ENCODE measurements around the gene MST1. TPM values are rescaled to one million over a fixed set of nuclear protein-coding genes. Genes with fewer than 3 reads are reported as not detected.

The MST1 gene
- total and polyA plus RNA-seq, 9 of the 15 experiments (the other 6 are each of a cell fraction or from before 2014, with no cell fraction given), result 0.08 to 1.8 (median 0.40) TPM

DNA sequence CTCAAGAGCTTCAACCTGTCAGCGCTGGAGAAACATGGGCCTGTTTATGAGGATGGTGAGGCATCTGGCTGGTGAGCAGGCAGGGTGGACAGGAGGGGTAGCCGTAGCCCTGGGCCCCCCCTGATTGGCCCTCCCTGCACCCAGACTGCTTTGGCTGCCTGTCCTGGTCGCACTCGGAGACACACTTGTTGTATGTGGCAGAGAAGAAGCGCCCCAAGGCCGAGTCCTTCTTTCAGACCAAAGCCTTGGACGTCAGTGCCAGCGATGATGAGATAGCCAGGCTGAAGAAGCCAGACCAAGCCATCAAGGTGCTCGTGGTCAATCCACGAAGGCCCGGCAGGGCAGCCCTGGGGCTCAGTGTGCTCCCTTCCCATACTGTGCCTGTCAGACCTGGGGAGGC, 13.4 kb downstream of the MST1 start:
- Histone ChIP-seq H3K27ac (ENCODE audit: extremely low read depth, low read depth, low read length) (no peak overlapping the region), H3K4me2 (ENCODE audit: insufficient read depth, low read length) (no peak overlapping the region), H4K20me1 (replicated peaks; ENCODE audit: control insufficient read depth, insufficient read depth, low read length) (no peaks in the 10 kb centered on the region; the same call in 1 of the 2 replicates), H3K9me3 (replicated peaks; ENCODE audit: control insufficient read depth, insufficient read depth, low read depth, low read length) (no peaks in the 10 kb centered on the region), H3K4me1 (replicated peaks in 1 of 2; ENCODE audit: control insufficient read depth in 2 of 2, insufficient read depth in 2 of 2, low read length in 2 of 2) (peaks cover 17 to 38% of the 10 kb centered on the region in 2 experiments; a peak in 4 of 5 replicates), H3K36me3 (ENCODE audit: control insufficient read depth, insufficient read depth, low read length) (peaks cover 60% of the 10 kb centered on the region; the same call in 2 of the 3 replicates), H3K9me1 (ENCODE audit: control insufficient read depth, insufficient read depth, low read length) (peaks cover 5% of the 10 kb centered on the region), H2AFZ (ENCODE audit: low read depth, low read length) (no peak overlapping the region), H3K9ac (ENCODE audit: insufficient read depth in 1 of 2, low read depth in 2 of 2, low read length in 2 of 2) (peak overlapping the region in 1 of 2 experiments; percentile 98; a peak in 2 of 4 replicates), H3K27me3 (ENCODE audit: control insufficient read depth in 2 of 2, insufficient read depth in 2 of 2, low read length in 2 of 2) (no peaks in the 10 kb centered on the region), H3K79me2 (ENCODE audit: control insufficient read depth, insufficient read depth, low read length) (peaks cover 29% of the 10 kb centered on the region), H3K4me3 (no peak overlapping the region)
- TF ChIP-seq MTA1 (IDR thresholded peaks at IDR 0.05; ENCODE audit: borderline replicate concordance) (no peak), CBX8 (IDR thresholded peaks at IDR 0.05; ENCODE audit: borderline replicate concordance, extremely low read depth, low read depth, low read length, poor library complexity, severe bottlenecking) (no peak), SMARCA5 (IDR thresholded peaks at IDR 0.05) (no peak), SMAD4 (CRISPR knock-in tag; conservative IDR thresholded peaks at IDR 0.05) (no peak), ATF7 (IDR thresholded peaks at IDR 0.05) (no peak), ZNF507 (tag; conservative IDR thresholded peaks at IDR 0.05) (no peak), ZNF431 (CRISPR knock-in tag; IDR thresholded peaks at IDR 0.05) (no peak)
- TF ChIP-seq, protein P1, sequence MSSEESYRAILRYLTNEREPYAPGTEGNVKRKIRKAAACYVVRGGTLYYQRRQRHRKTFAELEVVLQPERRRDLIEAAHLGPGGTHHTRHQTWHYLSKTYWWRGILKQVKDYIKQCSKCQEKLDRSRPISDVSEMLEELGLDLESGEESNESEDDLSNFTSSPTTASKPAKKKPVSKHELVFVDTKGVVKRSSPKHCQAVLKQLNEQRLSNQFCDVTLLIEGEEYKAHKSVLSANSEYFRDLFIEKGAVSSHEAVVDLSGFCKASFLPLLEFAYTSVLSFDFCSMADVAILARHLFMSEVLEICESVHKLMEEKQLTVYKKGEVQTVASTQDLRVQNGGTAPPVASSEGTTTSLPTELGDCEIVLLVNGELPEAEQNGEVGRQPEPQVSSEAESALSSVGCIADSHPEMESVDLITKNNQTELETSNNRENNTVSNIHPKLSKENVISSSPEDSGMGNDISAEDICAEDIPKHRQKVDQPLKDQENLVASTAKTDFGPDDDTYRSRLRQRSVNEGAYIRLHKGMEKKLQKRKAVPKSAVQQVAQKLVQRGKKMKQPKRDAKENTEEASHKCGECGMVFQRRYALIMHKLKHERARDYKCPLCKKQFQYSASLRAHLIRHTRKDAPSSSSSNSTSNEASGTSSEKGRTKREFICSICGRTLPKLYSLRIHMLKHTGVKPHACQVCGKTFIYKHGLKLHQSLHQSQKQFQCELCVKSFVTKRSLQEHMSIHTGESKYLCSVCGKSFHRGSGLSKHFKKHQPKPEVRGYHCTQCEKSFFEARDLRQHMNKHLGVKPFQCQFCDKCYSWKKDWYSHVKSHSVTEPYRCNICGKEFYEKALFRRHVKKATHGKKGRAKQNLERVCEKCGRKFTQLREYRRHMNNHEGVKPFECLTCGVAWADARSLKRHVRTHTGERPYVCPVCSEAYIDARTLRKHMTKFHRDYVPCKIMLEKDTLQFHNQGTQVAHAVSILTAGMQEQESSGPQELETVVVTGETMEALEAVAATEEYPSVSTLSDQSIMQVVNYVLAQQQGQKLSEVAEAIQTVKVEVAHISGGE (CRISPR knock-in tag; IDR thresholded peaks at IDR 0.05), result no peak
- TF ChIP-seq, protein P2, sequence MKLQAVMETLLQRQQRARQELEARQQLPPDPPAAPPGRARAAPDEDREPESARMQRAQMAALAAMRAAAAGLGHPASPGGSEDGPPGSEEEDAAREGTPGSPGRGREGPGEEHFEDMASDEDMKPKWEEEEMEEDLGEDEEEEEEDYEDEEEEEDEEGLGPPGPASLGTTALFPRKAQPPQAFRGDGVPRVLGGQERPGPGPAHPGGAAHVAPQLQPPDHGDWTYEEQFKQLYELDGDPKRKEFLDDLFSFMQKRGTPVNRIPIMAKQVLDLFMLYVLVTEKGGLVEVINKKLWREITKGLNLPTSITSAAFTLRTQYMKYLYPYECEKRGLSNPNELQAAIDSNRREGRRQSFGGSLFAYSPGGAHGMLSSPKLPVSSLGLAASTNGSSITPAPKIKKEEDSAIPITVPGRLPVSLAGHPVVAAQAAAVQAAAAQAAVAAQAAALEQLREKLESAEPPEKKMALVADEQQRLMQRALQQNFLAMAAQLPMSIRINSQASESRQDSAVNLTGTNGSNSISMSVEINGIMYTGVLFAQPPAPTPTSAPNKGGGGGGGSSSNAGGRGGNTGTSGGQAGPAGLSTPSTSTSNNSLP (IDR thresholded peaks at IDR 0.05; ENCODE audit: borderline replicate concordance, low read depth, low read length), result no peak
- TF ChIP-seq, protein P3, sequence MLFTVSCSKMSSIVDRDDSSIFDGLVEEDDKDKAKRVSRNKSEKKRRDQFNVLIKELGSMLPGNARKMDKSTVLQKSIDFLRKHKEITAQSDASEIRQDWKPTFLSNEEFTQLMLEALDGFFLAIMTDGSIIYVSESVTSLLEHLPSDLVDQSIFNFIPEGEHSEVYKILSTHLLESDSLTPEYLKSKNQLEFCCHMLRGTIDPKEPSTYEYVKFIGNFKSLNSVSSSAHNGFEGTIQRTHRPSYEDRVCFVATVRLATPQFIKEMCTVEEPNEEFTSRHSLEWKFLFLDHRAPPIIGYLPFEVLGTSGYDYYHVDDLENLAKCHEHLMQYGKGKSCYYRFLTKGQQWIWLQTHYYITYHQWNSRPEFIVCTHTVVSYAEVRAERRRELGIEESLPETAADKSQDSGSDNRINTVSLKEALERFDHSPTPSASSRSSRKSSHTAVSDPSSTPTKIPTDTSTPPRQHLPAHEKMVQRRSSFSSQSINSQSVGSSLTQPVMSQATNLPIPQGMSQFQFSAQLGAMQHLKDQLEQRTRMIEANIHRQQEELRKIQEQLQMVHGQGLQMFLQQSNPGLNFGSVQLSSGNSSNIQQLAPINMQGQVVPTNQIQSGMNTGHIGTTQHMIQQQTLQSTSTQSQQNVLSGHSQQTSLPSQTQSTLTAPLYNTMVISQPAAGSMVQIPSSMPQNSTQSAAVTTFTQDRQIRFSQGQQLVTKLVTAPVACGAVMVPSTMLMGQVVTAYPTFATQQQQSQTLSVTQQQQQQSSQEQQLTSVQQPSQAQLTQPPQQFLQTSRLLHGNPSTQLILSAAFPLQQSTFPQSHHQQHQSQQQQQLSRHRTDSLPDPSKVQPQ (CRISPR knock-in tag; IDR thresholded peaks at IDR 0.05; ENCODE audit: borderline replicate concordance), result no peak
- TF ChIP-seq, protein P4, sequence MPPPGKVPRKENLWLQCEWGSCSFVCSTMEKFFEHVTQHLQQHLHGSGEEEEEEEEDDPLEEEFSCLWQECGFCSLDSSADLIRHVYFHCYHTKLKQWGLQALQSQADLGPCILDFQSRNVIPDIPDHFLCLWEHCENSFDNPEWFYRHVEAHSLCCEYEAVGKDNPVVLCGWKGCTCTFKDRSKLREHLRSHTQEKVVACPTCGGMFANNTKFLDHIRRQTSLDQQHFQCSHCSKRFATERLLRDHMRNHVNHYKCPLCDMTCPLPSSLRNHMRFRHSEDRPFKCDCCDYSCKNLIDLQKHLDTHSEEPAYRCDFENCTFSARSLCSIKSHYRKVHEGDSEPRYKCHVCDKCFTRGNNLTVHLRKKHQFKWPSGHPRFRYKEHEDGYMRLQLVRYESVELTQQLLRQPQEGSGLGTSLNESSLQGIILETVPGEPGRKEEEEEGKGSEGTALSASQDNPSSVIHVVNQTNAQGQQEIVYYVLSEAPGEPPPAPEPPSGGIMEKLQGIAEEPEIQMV (tag; conservative IDR thresholded peaks at IDR 0.05; ENCODE audit: low read depth), result no peak
- POLR2A ChIA-PET, result interaction anchor here (1.0 kb wide), 1 partner anchor 14 kb away, joined by 3 read pairs; the partner anchor contains the start of genes MST1 and RNF123
- intact Hi-C loops (cut with micrococcal nuclease), result no loop called here
- TSS peak; percentile 44 for BruUV-seq (replicated peaks)
- CTCF ChIA-PET (ENCODE audit: low intra/inter-chr PET ratio), result no interaction called here
- ATAC-seq, result no peak
- 88% methylated on average over 5 of the region's 11 CpGs for WGBS (ENCODE audit: insufficient coverage, low coverage, missing lambda C conversion rate)
- FAIRE-seq, result no peak
- DNase-seq (ENCODE audit: extremely low read depth in 1 of 4, low spot score in 3 of 4), result no peak
- in situ Hi-C loops (cut with MboI), result no loop called here
